Measurements from ENCODE around the gene ACLY. TPM values are rescaled to one million over a fixed set of nuclear protein-coding genes. Genes with fewer than 3 reads are reported as not detected.
"Not testable (repeated sequence)": the region's sequence is repeated elsewhere in the genome, so short reads cannot be mapped to it uniquely, and the experiment has no call there.

ACLY gene
- total RNA-seq, 1 donor from 2014 or later, result 127 TPM

- DNase-seq (ENCODE audit: low spot score), result no peak
Observed at GRCh38 chr17:41873559-41874292, 45.0 kb downstream of the ACLY start.

GRCh38 chr17:41871789-41872188 lies 47.0 kb downstream of the ACLY start:
- no peak for DNase-seq (ENCODE audit: low spot score)

GRCh38 chr17:41870627-41871026 lies 48.1 kb downstream of the ACLY start:
- DNase-seq (ENCODE audit: low spot score), result no peak

- no peak for DNase-seq (ENCODE audit: low spot score)
Observed at GRCh38 chr17:41870097-41870496, 48.7 kb downstream of the ACLY start.

GRCh38 chr17:41869426-41869825 lies 49.3 kb downstream of the ACLY start:
- no peak for DNase-seq (ENCODE audit: low spot score)

GRCh38 chr17:41868568-41868967 lies 50.2 kb downstream of the ACLY start:
- no peak for DNase-seq (ENCODE audit: low spot score)

- DNase-seq (ENCODE audit: low spot score), result no peak
Observed at GRCh38 chr17:41865596-41865893, 53.2 kb downstream of the ACLY start.

- peak; percentile 94 for DNase-seq (ENCODE audit: low spot score)
Observed at GRCh38 chr17:41864836-41865595, 53.7 kb downstream of the ACLY start, which contains the start of gene KLHL11. Gene KLHL11 (minus strand): TSS chr17:41865423. CDS start chr17:41865370, 53 bp downstream.

- DNase-seq (ENCODE audit: low spot score), result no peak
Observed at GRCh38 chr17:41864498-41864835, 54.3 kb downstream of the ACLY start.

- DNase-seq (ENCODE audit: low spot score), result no peak
Observed at GRCh38 chr17:41863074-41863848, 55.5 kb downstream of the ACLY start.

- DNase-seq (ENCODE audit: low spot score), result no peak
Observed at GRCh38 chr17:41860254-41860931, 58.4 kb downstream of the ACLY start.

GRCh38 chr17:41851382-41851781 lies 67.4 kb downstream of the ACLY start:
- DNase-seq (ENCODE audit: low spot score), result not testable (repeated sequence)

- DNase-seq (ENCODE audit: low spot score), result no peak
Observed at GRCh38 chr17:41849251-41849990, 69.3 kb downstream of the ACLY start.

- no peak for DNase-seq (ENCODE audit: low spot score)
Observed at GRCh38 chr17:41848788-41849187, 70.0 kb downstream of the ACLY start.

- DNase-seq (ENCODE audit: low spot score), result no peak
Observed at GRCh38 chr17:41844971-41845370, 73.8 kb downstream of the ACLY start.

GRCh38 chr17:41840781-41841180 lies 78.0 kb downstream of the ACLY start:
- not testable (repeated sequence) for DNase-seq (ENCODE audit: low spot score)

GRCh38 chr17:41839448-41839847 lies 79.3 kb downstream of the ACLY start:
- DNase-seq (ENCODE audit: low spot score), result not testable (repeated sequence)

- DNase-seq (ENCODE audit: low spot score), result no peak
Observed at GRCh38 chr17:41837761-41838538, 80.8 kb downstream of the ACLY start, which contains the start of gene KLHL10. Gene KLHL10 (plus strand): TSS chr17:41837825. CDS start chr17:41837933, 108 bp downstream.

- DNase-seq (ENCODE audit: low spot score), result no peak
Observed at GRCh38 chr17:41836550-41837196, 82.1 kb downstream of the ACLY start.

All from mucosa of gallbladder (tissue), 1 donor.